ENCODE data around the gene PPM1L. TPM values are rescaled to one million over a fixed set of nuclear protein-coding genes. Genes with fewer than 3 reads are reported as not detected.

PPM1L gene
- total RNA-seq, result 10.3 and 10.6 TPM in 2 replicates

DNA sequence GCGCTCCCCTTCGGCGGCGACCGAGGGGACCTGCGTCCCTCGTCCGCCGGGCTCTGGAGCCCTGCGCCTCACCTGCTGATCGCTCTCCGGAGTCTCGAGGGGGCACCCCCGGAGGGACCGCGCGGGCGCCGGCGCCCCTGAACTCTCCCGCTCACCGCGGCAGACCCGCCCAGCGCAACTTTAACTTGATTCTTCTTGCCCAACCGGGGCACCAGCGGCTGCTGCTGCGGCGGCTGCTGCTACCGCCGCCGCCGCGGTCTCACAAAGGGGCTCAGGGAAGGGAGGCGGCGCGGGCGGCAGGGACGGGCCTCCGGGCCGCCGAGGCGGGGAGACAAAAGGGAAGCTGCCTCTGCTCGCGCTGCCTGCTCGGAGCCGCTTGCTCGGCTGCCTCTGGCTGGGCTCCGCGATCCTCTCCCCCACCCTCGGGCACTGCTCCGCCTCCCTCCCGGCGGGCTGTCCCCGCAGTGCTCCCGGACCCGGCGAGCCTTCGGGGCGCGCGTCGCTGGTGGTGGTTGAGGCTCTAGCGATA is at the start of gene PPM1L:
TSS of gene PPM1L (plus strand) at position 456 of the 529 bp plus-strand sequence.

GRCh38 chr3:161104561-161105551 is 348.8 kb downstream of the PPM1L start, which contains the start of gene B3GALNT1:
Gene B3GALNT1, minus strand, starts transcription at chr3:161105349. Its CDS starts 18,595 bp downstream, at chr3:161086754.

Other genes with a start within 250 kb of the PPM1L start
- gene KPNA4, start 190.7 kb upstream of the PPM1L start, total RNA-seq, result 42.5 and 44.4 TPM in 2 replicates
- gene ARL14, start 79.1 kb upstream of the PPM1L start, total RNA-seq, result 0.11 TPM in 1 of 2 replicates, not detected in the other